H54 (cell line): ENCODE data around the gene MRPL51.

Source experiments
- DNase-seq: peaks from one replicate; pipeline ENCODE4 v3.0.0; 2011; ENCODE audit warnings: low spot score, mixed read lengths; ENCODE audit not compliant: insufficient read length
- FAIRE-seq: peaks from 3 replicates; lab custom pipeline; 2011; peaks lifted over from hg19 to GRCh38; lab: Jason Lieb, UNC
- POLR2A ChIP-seq: IDR thresholded peaks from 2 replicates; pipeline ENCODE4 v1.6.1; 2011; ENCODE audit warnings: low read depth, mild to moderate bottlenecking, low read length

The MRPL51 gene

GRCh38 chr12:6463858-6464257 lies 29.2 kb downstream of the MRPL51 start:
- DNase-seq (no peak), FAIRE-seq (no peak)
- TF ChIP-seq POLR2A = no peak

GRCh38 chr12:6463216-6463615 lies 29.8 kb downstream of the MRPL51 start:
- no peak for FAIRE-seq
- DNase-seq = no peak
- TF ChIP-seq POLR2A = no peak

- no peak for DNase-seq
- no peak for FAIRE-seq
- no peak for TF ChIP-seq POLR2A
Measured at GRCh38 chr12:6462234-6462995, 30.6 kb downstream of the MRPL51 start.

- FAIRE-seq = no peak
- no peak for TF ChIP-seq POLR2A
- no peak for DNase-seq
Measured at GRCh38 chr12:6461401-6462233, 31.4 kb downstream of the MRPL51 start.

GRCh38 chr12:6460751-6461371 lies 32.2 kb downstream of the MRPL51 start:
- FAIRE-seq (no peak), DNase-seq (no peak)
- TF ChIP-seq POLR2A = no peak

GRCh38 chr12:6459004-6459337 lies 34.1 kb downstream of the MRPL51 start:
- DNase-seq (no peak), FAIRE-seq (no peak)
- no peak for TF ChIP-seq POLR2A

- FAIRE-seq (no peak), DNase-seq (no peak)
- no peak for TF ChIP-seq POLR2A
Measured at GRCh38 chr12:6458281-6459003, 34.6 kb downstream of the MRPL51 start.

GRCh38 chr12:6457220-6457945 lies 35.7 kb downstream of the MRPL51 start:
- DNase-seq (no peak), FAIRE-seq (no peak)
- no peak for TF ChIP-seq POLR2A

- no peak for TF ChIP-seq POLR2A
- no peak for FAIRE-seq
- no peak for DNase-seq
Measured at GRCh38 chr12:6452944-6453630, 40.0 kb downstream of the MRPL51 start.

GRCh38 chr12:6452245-6452943 lies 40.7 kb downstream of the MRPL51 start:
- DNase-seq (peak; percentile 38), FAIRE-seq (no peak)

GRCh38 chr12:6451348-6452244 lies 41.5 kb downstream of the MRPL51 start, which contains the start of gene TAPBPL:
TSS of gene TAPBPL (plus strand) at chr12:6452042. CDS start at chr12:6452249, 207 bp downstream.
- FAIRE-seq (no peak), DNase-seq (peak; percentile 74)
- TF ChIP-seq POLR2A = peak; percentile 53; the same call in 1 of the 2 replicates

More at GRCh38 chr12:6452245-6452943, 40.7 kb downstream of the MRPL51 start:
- no peak for TF ChIP-seq POLR2A
